GM18505 (cell line): ENCODE data around the gene TRIM24.

Experiments
- ATAC-seq: cut with Tn5 transposase; IDR thresholded peaks from one replicate; pipeline ENCODE4 v1.9.1; 2021; ENCODE audit not compliant: unreplicated experiment
- POLR2A ChIP-seq: IDR thresholded peaks from 4 replicates; pipeline ENCODE4 v1.6.1; 2011; ENCODE audit warnings: borderline replicate concordance; ENCODE audit not compliant: insufficient read depth, insufficient read length; ENCODE audit errors: extremely low read depth

Gene TRIM24

GRCh38 chr7:138632826-138633602 lies 173.0 kb downstream of the TRIM24 start:
- no peak for TF ChIP-seq POLR2A
- no peak for ATAC-seq
